ENCODE data around the gene PITPNC1.
A peak's percentile ranks its signal among the peaks of the same experiment; 100 is the strongest.
"Not testable (repeated sequence)": the region's sequence is repeated elsewhere in the genome, so short reads cannot be mapped to it uniquely, and the experiment has no call there.

Gene PITPNC1

DNA sequence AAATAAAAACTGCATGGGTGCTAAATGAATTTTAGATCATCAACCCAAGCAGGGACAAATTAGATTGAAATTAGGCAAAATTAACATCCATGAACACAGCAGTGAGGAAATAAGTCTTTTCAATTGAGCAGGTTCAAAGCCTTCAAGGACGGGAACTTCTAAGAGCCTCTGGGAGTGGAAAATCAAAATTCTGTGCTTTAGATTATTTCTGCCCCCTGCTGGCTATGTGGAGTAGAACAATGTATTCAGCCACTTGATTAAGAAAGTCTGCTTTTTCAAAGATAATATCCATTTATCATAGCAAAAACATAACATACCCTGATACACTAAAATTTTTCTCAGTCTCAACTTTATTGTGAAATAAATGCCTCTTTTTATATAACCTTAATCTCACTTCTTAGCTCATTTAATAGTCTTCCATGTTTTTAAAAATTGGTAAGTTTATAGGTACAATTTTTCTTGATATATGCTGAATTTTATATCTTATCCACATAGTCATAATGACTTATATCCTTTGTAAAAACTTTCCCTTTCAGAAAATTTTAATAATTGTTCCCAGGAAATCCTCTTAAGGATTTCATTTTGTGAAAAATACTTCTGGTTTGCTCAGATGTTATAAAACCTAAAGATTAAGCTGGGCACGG lies 312.6 kb downstream of the PITPNC1 start:
- DNase-seq (ENCODE audit: low read depth) = peak; percentile 57

DNA sequence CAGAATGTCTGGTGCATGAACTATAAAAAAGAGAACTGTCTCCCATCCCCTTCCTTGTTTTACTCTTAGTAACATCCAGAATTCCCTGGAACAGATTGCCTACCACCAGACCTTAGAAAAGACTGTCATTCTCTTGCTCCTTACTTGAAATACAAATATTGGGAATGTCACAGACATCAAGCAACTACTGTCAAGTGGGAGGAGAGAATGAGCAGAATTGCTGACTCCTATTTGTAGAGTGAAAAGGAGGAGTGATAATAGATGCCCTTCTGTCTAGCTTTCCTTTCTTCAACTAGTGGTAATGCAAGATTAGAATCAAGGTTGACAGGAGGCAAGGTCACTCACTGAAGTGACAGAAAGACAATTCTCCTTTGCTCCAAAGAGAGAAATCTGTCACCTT lies 316.7 kb downstream of the PITPNC1 start:
- DNase-seq (ENCODE audit: low read depth) = no peak

DNA sequence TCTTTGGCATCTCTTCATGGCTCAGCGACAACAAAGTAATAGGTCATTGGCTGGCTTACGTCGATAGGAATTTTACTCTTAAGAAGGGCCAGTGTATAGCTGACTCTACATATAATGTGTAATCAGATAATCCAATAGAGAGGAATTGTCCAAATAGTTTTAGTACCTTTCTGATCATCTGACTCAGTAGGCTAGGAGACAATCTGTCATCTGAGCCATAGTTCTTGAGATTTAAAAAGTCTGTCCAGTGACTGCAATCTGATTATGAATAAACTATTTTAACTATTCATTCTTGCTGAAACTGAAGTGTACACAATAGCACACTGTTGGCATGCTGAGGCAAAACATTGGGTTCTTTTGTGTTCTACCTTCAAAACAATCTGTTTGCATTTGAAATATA lies 319.3 kb downstream of the PITPNC1 start:
- DNase-seq (ENCODE audit: low read depth) = peak; percentile 11

DNA sequence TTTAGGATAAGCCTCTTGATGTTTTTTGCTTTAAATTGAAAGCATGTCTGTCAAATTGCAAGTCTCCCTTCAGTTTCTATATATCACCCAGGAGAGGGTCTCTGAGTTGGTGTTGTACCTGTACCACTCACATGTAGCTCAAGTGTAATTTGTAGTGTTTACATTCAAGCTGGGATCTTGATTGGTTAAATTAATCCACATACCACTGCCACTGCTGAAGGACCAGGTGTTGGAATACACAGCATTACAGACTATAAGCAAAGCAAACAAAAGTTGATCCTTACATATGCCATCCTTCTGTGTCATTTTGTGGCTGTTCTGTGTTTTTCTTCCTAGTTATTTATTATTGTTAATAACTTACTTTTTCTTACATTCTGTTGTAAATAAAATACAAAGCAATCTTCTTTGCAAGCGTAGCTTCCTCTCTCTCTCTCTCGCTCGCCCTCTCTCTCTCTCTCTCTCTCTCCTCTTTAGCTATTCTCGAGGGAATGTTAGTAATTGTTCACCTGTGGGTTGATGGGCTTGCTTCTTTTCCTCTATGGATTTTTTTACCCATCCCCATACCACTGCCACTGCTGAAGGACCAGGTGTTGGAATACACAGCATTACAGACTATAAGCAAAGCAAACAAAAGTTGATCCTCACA lies 319.9 kb downstream of the PITPNC1 start:
- DNase-seq (ENCODE audit: low read depth) = no peak

DNA sequence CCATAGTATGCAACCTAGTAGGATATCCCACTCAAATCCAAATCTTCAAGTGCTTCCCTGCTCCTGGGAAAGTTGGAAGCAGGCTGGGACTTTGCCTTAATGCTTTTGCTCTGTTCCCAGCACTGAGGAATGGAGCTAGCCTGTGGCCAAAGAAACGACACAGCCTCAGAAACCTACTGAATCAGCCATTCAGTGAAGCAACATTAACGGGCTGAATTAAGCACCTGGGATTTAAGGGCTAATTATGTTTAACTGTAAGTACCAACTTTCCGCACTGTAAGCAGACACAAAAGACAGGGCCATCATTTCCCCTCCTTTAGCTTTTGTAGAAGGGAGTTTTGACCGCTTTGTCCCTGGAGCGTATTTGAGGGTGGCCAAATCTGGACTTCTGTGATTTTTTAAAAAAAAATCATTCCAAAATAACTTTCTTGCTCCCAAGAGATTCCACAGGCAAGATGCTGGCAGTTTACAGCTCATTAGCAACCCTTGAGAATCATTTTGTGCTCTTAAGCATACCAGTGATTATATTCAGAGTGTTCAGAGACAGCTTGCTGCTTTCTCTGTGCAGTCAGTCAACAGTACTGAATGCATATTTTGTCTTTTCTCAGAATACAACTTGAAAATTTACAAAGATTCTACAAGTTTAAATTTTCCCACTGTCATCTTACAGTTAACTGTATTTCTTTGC lies 323.1 kb downstream of the PITPNC1 start:
- DNase-seq (ENCODE audit: low read depth) = no peak

DNA sequence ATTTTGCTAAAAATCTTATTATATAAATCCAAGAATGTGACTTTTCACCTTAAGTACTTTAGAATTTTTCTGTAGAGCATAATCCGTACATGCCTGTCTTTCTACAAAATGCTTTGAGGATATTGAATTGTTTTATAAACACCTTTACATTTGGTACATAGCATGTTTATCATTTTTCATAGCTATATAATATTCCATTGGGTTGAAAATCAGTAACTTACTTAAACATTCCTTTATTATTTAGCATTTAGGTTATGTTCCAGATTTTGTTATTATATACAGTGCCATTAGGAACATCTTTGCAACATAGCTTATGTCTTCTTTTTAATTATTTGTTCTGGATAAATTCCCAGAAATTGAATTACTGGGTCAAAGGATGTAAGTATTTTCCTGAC lies 323.6 kb downstream of the PITPNC1 start:
- DNase-seq (ENCODE audit: low read depth) = no peak

DNA sequence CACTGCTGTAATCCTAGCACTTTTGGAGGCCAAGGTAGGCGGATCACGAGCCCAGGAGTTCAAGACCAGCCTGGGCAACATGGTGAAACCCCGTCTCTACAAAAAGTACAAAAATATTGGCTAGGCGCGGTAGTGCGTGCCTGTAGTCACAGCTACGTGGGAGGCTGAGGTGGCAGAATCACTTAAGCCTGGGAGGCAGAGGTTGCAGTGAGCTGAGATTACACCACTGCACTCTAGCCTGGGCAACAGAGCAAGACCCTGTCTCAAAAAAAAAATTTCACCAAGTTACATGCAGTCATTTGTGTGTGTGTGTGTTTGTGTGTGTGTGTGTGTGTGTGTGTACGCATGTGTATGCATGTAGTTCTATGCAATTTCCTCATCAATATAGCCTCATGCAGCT lies 325.8 kb downstream of the PITPNC1 start:
- DNase-seq (ENCODE audit: low read depth) = not testable (repeated sequence)

DNA sequence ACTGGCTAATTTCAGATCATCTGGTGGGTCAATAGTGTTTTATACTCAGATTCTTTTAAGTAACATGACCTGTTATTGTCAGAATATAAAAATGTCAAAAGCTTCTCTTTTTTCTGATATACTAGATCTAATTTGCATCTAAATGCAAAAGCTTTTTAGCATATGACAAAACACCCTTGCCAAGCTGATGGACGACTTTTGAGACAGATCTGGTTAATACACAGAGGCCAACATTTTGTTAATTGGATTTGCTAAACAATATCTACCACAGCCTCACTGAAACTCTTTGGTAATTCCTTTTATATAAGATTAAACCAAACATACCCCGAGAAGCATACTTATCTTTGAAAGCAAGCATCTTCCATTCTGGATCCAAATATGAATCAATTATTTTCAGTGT lies 330.4 kb downstream of the PITPNC1 start:
- no peak for DNase-seq (ENCODE audit: low read depth)

DNA sequence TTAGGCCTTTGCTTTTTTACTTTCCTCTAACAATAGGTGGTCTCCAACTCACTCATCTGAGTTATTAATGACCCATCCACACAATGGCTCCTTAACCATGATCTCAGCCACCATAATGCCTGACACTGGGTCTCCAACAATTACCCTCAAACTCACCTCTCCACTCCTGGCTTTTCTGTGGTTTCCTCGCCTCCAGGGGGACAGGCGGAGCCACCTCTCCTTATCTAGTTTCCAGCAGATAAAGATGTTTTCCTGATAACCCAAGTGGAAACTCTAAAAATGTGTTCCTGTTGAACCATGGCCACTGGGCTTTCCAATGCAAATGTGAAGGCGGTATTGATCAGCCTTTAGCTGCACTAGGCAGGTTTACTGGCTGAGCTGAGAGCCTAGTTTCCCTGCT lies 331.3 kb downstream of the PITPNC1 start:
- DNase-seq (ENCODE audit: low read depth) = no peak

DNA sequence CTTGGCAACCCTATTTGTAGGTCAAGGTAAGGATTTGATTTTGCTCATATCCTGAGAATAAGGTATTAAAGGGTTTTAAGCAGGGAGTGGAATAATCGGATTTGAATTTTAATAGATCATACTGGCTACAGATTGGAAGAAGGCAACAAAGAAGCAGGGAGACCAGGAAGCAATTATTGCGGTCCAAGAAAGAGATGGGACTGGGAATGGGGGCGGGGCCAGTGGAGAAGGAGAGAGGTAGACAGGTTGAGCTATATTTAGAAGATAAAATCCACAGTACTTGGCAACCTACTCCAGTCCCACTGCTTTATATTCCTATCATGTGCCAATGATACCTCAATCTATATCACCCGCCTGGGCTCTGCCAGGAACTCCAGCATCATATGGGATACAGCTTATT lies 334.8 kb downstream of the PITPNC1 start:
- DNase-seq (ENCODE audit: low read depth) = no peak

DNA sequence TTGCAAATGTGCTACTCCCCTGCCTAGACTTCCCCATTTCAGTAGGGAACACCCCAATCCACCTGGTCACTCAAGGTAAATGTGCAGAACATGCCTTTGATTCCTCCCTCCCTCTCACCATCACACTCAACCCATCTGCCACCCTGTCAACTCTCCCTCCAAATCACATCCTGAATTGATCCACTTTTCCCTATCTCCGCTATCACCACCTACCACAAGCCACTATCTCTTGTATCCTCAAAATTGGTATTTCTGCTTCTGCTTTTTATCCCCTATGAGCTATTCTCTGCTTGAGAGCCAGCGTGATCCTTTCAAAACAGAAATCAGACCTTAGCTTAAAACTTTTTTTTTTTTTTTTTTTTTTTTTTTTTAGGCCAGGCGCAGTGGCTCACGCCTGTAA lies 335.3 kb downstream of the PITPNC1 start:
- DNase-seq (ENCODE audit: low read depth) = no peak

DNA sequence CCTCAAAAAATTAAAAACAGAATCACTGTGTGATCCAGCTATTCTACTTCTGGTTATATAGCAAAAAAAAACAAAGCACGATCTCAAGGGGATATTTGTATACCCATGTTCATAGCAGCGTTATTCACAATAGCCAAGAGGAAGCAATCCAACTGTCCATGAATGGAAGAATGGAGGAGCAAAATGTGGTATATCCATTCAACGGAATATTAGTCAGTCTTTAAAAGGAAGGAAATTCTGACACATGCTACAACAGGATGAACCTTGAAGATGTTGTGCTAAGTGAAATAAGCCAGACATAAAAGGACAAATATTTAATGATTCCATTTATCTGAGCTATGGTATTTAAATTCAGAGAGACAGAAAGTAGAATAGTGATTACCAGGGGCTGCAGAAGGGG lies 336.1 kb downstream of the PITPNC1 start:
- no peak for DNase-seq (ENCODE audit: low read depth)

DNA sequence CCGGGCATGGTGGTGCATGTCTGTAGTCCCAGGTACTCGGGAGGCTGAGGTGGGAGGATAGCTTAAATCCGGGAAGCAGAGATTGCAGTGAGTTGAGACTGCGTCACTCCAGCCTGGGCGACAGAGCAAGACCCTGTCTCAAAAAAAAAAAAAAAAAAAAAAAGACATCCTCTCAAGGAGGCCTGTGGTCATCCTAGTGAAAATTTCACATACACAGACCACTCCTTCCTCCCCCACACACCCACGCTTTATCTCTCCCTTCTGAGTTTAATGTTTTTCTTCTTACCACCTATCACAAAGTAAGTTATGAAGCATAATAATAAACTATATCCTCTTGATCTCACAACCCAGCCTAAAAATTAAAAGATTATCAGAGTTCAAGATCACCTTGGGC lies 339.3 kb downstream of the PITPNC1 start:
- no peak for DNase-seq (ENCODE audit: low read depth)

DNA sequence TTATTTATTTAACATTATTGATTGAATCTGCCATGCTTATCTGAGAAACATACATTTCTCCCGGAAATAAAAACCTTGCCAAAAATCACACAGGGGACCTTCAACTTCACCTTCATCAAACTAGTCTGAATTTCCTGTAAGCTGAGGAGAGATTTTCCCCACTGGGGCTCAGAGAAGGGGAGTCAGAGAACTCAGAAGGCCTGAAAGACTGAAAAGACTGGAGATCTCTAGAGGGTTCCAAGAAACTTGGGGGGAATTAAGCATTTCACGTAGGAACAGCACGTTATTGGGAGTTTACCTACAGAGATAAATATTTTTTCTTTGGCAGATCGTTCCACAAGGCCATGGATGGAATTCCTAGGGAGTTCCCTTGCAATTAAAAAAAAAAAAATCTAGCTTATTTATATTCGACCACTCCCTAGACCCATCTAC lies 340.1 kb downstream of the PITPNC1 start:
- DNase-seq (ENCODE audit: low read depth) = no peak

DNA sequence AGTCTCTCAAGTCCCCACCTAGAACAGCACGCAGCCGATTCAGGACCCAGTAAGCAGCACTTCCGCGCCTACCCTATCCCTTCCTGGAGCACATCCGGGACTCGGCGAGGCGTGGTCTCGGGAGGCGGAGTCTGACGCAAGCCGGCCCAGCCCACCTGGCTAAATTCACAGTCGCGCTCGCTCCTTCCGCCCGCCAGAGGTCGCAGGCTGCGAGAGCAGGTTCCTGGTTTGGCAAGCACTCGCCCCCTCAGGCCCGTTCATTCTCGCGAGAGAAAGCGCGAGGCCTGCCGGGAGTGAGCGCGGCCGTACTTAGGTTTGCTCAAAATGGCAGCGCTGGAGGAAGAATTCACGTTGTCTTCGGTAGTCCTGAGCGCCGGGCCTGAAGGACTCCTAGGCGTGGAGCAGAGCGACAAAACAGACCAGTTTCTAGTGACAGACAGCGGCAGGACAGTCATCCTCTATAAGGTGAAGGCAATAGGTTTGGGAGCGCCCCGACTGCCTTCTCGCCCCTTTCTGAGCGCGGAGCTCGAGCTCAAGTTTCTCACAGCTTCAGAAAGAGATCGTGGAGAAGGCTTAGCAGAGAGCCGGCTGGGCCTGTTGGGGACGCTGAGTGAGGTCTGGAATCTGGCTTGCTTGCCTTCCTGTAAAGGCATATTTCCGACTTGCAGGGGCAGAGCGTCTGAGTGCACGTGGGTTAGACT lies 340.7 kb downstream of the PITPNC1 start, which contains the start of gene NOL11:
TSS of gene NOL11 (plus strand) at position 313 of the 701 bp plus-strand sequence. CDS start at position 325, 12 bp downstream.
- DNase-seq (ENCODE audit: low read depth) = peak; percentile 99

DNA sequence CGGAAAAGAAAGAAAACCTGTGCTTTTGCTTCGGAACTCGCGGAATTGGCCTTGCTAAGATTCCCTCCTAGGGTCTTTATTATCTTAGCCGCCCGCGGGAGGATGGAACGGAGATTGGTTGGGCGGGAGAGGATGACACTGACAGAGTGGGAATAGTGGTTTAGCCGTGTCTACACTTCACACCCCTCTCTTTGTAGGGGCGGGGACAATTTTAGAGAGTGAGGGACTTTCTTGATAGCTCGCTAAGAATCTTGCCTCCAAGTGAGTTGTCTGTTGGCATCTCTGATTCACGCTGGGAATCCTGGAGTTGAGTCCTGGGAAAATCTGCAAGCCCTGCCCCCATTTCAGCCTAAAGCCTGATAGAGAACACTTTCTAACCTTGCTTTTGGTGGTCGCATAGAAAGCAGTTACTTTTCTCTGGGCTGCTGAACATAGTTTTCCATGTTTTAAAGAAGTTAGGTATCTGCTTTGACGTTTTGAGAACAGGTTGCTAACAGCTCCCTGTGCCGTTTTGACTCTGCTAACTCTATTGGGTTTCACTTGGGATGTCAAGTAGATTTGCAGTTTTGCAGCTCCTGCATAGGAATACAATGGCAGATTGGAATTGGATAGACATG lies 341.4 kb downstream of the PITPNC1 start:
- DNase-seq (ENCODE audit: low read depth) = peak; percentile 41

DNA sequence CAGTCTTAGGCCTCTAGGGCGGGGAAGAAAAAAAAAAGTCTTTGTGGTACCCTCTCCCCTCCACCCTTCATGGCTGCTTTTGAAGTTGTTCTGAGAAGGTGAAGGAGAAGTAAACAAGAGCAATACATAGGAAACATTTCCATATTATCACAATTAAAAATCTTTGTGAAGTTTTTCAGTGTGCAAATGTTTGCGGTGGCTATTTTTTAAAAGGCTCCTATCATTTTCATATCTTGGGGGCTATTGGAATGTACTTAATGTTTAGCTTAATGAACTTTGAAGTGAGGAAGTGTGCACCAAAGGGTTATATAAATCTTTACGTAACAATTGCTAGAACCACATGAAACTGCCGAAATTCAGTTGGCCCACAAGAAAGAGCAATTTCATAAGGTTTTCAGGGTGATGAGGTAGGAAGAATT lies 348.3 kb downstream of the PITPNC1 start:
- no peak for DNase-seq (ENCODE audit: low read depth)

DNA sequence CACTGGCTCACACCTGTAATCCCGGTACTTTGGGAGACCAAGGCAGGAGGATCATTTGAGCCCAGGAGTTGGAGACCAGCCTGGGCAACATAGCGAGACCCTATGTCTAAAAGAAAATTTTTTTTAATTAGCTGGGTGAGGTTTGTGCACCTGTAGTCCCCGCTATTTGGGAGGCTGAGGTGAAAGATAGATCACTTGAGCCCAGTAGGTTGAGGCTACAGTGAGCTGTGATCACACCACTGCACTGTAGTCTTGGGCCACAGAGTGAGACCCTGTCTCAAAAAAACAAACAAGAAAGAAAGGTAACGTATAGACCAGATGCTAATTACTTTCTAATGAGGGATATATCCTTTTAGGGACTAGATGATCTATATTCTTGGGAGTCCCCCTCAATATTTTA lies 348.7 kb downstream of the PITPNC1 start:
- DNase-seq (ENCODE audit: low read depth) = no peak

DNA sequence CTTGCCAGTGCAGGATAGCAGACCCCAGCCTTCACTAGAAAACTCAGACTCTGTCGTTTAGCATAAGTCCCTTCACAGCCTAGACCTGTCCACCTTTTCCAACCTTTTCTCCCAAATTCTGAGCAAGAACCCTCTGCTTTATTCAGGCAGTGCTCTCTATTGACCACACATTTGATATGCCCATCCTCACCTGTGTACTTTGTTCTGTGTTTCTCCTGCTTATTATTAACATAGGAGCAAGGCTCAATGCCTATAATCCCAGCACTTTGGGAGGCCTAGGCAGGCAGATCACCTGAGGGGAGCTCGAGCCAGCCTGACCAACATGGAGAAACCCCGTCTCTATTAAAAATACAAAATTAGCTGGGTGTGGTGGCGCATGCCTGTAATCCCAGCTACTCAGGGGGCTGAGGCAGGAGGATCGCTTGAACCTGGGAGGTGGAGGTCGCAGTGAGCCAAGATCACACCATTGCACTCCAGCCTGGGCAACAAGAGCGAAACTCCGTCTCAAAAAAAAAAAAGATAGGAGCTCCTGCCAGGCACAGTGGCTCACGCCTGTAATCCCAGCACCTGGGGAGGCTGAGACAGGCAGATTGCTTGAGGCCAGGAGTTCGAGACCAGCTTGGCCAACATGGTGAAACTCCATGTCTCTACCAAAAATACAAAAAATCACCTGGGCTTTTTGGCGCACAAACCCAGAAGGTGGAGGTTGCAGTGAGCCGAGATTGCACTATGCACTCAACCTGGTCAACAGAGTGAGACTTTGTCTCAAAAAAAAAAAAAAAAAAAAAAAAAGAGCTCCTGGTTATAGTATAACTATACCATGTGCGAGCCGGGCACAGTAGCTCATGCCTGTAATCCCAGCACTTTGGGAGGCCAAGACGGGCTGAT lies 350.3 kb downstream of the PITPNC1 start:
- not testable (repeated sequence) for DNase-seq (ENCODE audit: low read depth)

DNA sequence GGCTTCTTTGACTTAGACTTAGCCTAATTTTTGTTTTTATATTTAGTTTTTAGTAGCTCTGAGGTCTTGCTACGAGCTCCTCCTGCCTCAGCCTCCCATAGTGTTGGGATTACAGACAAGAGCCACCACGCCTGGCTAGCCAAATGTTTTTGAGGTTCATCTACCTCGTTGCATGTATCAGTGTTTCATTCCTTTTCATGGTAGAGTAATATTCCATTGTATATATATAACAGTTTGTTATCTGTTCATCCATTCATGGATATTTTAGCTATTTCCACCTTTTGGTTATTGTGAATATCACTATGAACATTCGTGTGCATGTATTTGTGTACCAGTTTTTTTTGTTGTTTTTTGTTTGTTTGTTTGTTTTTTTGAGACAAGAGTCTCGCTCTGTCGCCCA lies 352.8 kb downstream of the PITPNC1 start:
- no peak for DNase-seq (ENCODE audit: low read depth)

DNA sequence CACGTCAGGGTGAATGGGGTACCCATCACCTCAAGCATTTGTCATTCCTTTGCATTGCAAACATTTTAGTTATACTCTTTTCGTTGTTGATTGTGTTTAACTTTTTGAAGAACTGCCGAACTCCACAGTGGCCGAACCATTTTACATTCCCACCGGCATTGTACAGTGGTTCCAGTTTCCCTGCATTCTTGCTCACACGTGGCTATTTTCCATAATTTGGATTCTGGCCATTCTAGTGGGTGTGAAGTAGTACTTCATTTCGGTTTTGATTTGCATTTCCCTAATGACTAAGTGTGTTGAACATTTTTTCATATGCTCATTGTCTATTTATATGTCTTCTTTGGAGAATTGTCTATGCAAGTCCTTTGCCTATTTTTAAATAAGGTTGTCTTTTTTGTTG lies 353.6 kb downstream of the PITPNC1 start:
- no peak for DNase-seq (ENCODE audit: low read depth)
